Lower leg skin (tissue), 3 donors: Measurements from ENCODE around the gene MTHFD1L.

ENCODE experiments used
- POLR2A ChIP-seq, 2 donors: fragments of 450-650 bp; IDR thresholded peaks; one replicate each; pipeline ENCODE4 v1.6.1; 2016 to 2017; ENCODE audit warnings: antibody characterized with exemption in 2 of 2, mild to moderate bottlenecking in 1 of 2, moderate library complexity in 1 of 2
- TF ChIP-seq, protein P1 (sequence below), 3 donors: fragments of 450-650 bp; IDR thresholded peaks; one replicate each; pipeline ENCODE4 v1.5.1; 2016; ENCODE audit warnings: antibody characterized with exemption in 3 of 3, mild to moderate bottlenecking in 3 of 3, moderate library complexity in 2 of 3

DNA sequence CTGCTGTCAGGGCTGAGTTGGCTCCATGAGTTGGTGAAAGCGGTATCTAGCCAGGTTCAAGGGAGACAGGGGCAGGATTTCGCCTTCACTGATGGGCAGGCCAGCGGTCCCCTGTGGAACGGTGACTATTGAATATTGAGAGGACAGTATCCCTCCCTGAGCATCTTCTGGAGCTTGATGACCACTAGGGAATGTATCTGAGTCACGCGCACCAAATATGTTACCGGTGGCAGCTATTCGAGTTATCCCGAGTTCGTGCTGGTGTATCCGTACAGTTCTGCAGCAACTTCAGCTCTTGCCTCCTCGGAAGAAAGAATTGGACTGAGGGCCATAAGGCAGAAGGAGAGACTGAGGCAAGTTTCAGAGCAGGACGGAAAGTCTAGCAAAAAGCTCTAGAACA lies 24.8 kb downstream of the MTHFD1L start:
- TF ChIP-seq, protein P1, sequence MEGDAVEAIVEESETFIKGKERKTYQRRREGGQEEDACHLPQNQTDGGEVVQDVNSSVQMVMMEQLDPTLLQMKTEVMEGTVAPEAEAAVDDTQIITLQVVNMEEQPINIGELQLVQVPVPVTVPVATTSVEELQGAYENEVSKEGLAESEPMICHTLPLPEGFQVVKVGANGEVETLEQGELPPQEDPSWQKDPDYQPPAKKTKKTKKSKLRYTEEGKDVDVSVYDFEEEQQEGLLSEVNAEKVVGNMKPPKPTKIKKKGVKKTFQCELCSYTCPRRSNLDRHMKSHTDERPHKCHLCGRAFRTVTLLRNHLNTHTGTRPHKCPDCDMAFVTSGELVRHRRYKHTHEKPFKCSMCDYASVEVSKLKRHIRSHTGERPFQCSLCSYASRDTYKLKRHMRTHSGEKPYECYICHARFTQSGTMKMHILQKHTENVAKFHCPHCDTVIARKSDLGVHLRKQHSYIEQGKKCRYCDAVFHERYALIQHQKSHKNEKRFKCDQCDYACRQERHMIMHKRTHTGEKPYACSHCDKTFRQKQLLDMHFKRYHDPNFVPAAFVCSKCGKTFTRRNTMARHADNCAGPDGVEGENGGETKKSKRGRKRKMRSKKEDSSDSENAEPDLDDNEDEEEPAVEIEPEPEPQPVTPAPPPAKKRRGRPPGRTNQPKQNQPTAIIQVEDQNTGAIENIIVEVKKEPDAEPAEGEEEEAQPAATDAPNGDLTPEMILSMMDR (IDR thresholded peaks at IDR 0.05) = no peak
- no peak for TF ChIP-seq POLR2A (IDR thresholded peaks at IDR 0.05)
